ENCODE measurements around the gene CABLES2. TPM values are rescaled to one million over a fixed set of nuclear protein-coding genes. Genes with fewer than 3 reads are reported as not detected.

Gene CABLES2
- total RNA-seq, 1 donor = 1.8 TPM

- Histone ChIP-seq H3K27ac (ENCODE audit: low read depth, low read length) (no peak overlapping the region), H3K79me2 (ENCODE audit: insufficient read depth, low read length) (no peaks in the 10 kb centered on the region), H3K9me3 (ENCODE audit: low read depth, low read length) (no peaks in the 10 kb centered on the region), H2AFZ (ENCODE audit: low read length) (no peak overlapping the region), H3K27me3 (ENCODE audit: insufficient read depth, low read length) (no peaks in the 10 kb centered on the region), H3K4me3 (ENCODE audit: insufficient read depth, low read length) (no peak overlapping the region), H3K4me1 (ENCODE audit: insufficient read depth, low read length) (no peaks in the 10 kb centered on the region), H4K20me1 (ENCODE audit: insufficient read depth, low read length) (no peaks in the 10 kb centered on the region), H3K36me3 (ENCODE audit: insufficient read depth, low read length) (no peaks in the 10 kb centered on the region), H3K4me2 (ENCODE audit: insufficient read depth, low read length) (no peak overlapping the region)
- no peak for TF ChIP-seq CTCF (IDR thresholded peaks at IDR 0.05; ENCODE audit: extremely low read depth, low read depth, low read length)
- no peak for DNase-seq (ENCODE audit: insufficient read length, low spot score, missing footprints)
Observed at GRCh38 chr20:62344782-62345181, 62.3 kb downstream of the CABLES2 start.

DNA sequence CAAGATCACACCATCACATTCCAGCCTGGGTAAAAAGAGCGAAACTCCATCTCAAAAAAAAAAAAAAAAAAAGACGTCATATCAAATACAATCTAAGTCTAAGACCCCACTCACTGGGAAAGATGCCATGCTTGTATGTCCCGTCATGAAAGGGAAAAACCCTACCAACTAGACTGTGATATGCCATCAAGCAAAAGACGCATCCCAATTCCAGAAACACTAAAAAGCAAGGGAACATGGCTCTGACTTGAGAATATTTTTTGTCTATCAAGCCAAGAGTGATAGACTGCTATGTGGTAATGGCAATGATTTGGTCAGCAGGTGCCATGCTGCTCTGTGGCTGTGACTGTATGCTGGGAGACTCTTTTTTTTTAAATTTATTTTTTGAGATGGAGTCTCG lies 63.0 kb downstream of the CABLES2 start:
- DNase-seq (ENCODE audit: insufficient read length, low spot score, missing footprints) = no peak

GRCh38 chr20:62342910-62343309 lies 64.2 kb downstream of the CABLES2 start:
- Histone ChIP-seq H3K36me3 (ENCODE audit: insufficient read depth, low read length) (no peaks in the 10 kb centered on the region), H3K27me3 (ENCODE audit: insufficient read depth, low read length) (no peaks in the 10 kb centered on the region), H3K27ac (ENCODE audit: low read depth, low read length) (no peak overlapping the region), H4K20me1 (ENCODE audit: insufficient read depth, low read length) (no peaks in the 10 kb centered on the region), H2AFZ (ENCODE audit: low read length) (no peak overlapping the region), H3K79me2 (ENCODE audit: insufficient read depth, low read length) (no peaks in the 10 kb centered on the region), H3K4me2 (ENCODE audit: insufficient read depth, low read length) (no peak overlapping the region), H3K9me3 (ENCODE audit: low read depth, low read length) (no peaks in the 10 kb centered on the region), H3K4me1 (ENCODE audit: insufficient read depth, low read length) (no peaks in the 10 kb centered on the region), H3K4me3 (ENCODE audit: insufficient read depth, low read length) (no peak overlapping the region)
- TF ChIP-seq CTCF (IDR thresholded peaks at IDR 0.05; ENCODE audit: extremely low read depth, low read depth, low read length) = no peak
- no peak for DNase-seq (ENCODE audit: insufficient read length, low spot score, missing footprints)

More for the DNA sequence above, 63.0 kb downstream of the CABLES2 start:
- no peaks in the 10 kb centered on the region for H3K27me3 ChIP-seq (ENCODE audit: insufficient read depth, low read length)
- no peaks in the 10 kb centered on the region for H3K4me1 ChIP-seq (ENCODE audit: insufficient read depth, low read length)
- no peaks in the 10 kb centered on the region for H3K36me3 ChIP-seq (ENCODE audit: insufficient read depth, low read length)
- H3K27ac ChIP-seq (ENCODE audit: low read depth, low read length) = no peak overlapping the region
- TF ChIP-seq CTCF (IDR thresholded peaks at IDR 0.05; ENCODE audit: extremely low read depth, low read depth, low read length) = no peak
- no peaks in the 10 kb centered on the region for H4K20me1 ChIP-seq (ENCODE audit: insufficient read depth, low read length)
- H3K4me2 ChIP-seq (ENCODE audit: insufficient read depth, low read length) = no peak overlapping the region
- H3K9me3 ChIP-seq (ENCODE audit: low read depth, low read length) = no peaks in the 10 kb centered on the region
- no peak overlapping the region for H2AFZ ChIP-seq (ENCODE audit: low read length)
- no peaks in the 10 kb centered on the region for H3K79me2 ChIP-seq (ENCODE audit: insufficient read depth, low read length)
- no peak overlapping the region for H3K4me3 ChIP-seq (ENCODE audit: insufficient read depth, low read length)

- TF ChIP-seq CTCF (IDR thresholded peaks at IDR 0.05; ENCODE audit: extremely low read depth, low read depth, low read length) = no peak
- Histone ChIP-seq H3K36me3 (ENCODE audit: insufficient read depth, low read length) (no peaks in the 10 kb centered on the region), H3K4me2 (ENCODE audit: insufficient read depth, low read length) (no peak overlapping the region), H3K9me3 (ENCODE audit: low read depth, low read length) (no peaks in the 10 kb centered on the region), H3K27me3 (ENCODE audit: insufficient read depth, low read length) (no peaks in the 10 kb centered on the region), H3K4me3 (ENCODE audit: insufficient read depth, low read length) (no peak overlapping the region), H4K20me1 (ENCODE audit: insufficient read depth, low read length) (no peaks in the 10 kb centered on the region), H2AFZ (ENCODE audit: low read length) (no peak overlapping the region), H3K79me2 (ENCODE audit: insufficient read depth, low read length) (no peaks in the 10 kb centered on the region), H3K4me1 (ENCODE audit: insufficient read depth, low read length) (no peaks in the 10 kb centered on the region), H3K27ac (ENCODE audit: low read depth, low read length) (no peak overlapping the region)
- DNase-seq (ENCODE audit: insufficient read length, low spot score, missing footprints) = no peak
Observed at GRCh38 chr20:62339647-62340062, 67.4 kb downstream of the CABLES2 start.

Other genes with a start within 250 kb of the CABLES2 start
- 22.1 and 25.0 TPM in 2 replicates for gene MTG2, start 224.3 kb downstream of the CABLES2 start, total RNA-seq
- not detected in 2 replicates for gene HRH3, start 187.0 kb downstream of the CABLES2 start, total RNA-seq
- gene OSBPL2, start 168.8 kb downstream of the CABLES2 start, total RNA-seq = 35.8 and 39.8 TPM in 2 replicates
- 93.1 and 103 TPM in 2 replicates for gene ADRM1, start 104.3 kb downstream of the CABLES2 start, total RNA-seq
- gene LAMA5, start 40.0 kb downstream of the CABLES2 start, total RNA-seq = 0.88 and 2.2 TPM in 2 replicates
- 460 and 508 TPM in 2 replicates for gene RPS21, start 20.2 kb downstream of the CABLES2 start, total RNA-seq
- not detected in 2 replicates for gene RBBP8NL, start 20.3 kb upstream of the CABLES2 start, total RNA-seq
- gene GATA5, start 68.7 kb upstream of the CABLES2 start, total RNA-seq = not detected in 2 replicates
- under 0.01 TPM in 1 of 2 replicates, not detected in the other for gene SLCO4A1, start 235.2 kb upstream of the CABLES2 start, total RNA-seq

Measured in osteoblast (primary cell).